Activated CD8-positive, alpha-beta memory T cell treated with anti-CD3 and anti-CD28 coated beads, Interleukin-2, amount 50 U/mL, for 1 hour (primary cell): ENCODE measurements around the gene MUC22.
"Not testable (repeated sequence)": the region's sequence is repeated elsewhere in the genome, so short reads cannot be mapped to it uniquely, and the experiment has no call there.

Experiments used
- DNase-seq: peaks from one replicate; pipeline ENCODE4 v3.0.0-alpha.2; 2020; ENCODE audit errors: extremely low read depth

The MUC22 gene

DNA sequence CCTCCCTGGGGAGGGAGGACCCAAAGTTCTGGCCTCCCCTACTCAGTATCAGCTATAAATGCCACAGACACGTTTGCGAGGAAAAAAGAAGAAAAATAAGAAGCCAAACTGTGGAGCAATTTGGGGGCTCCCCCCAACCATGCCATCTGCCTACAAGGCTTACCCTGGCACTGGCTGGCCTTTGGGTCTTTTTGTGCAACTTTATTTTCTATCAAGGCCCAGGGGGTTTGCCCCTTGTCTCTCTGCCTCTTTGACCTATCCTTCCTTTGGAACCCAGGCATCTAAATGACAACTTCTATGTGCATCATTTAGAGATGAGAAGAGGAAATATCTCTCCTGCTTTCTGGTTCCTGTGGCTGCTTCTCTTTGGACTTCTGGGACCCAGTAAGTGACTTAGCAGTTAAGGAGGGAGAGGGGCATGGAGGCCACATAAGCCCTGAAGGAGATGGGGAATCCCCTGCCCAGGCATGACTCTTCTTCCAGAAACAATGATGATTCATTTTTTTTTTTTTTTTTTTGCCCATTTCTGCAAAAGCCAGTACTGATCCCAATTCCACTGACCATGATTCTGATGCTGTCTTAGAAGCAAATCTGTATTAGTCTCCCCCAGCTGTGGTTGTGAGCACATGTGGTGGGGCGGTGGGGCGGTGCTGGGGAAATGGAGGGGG lies at the start of gene MUC22:
Gene MUC22 (plus strand): TSS at position 82 of the 668 bp plus-strand sequence. CDS start 233 bp downstream, at position 315.
- no peak for DNase-seq

DNA sequence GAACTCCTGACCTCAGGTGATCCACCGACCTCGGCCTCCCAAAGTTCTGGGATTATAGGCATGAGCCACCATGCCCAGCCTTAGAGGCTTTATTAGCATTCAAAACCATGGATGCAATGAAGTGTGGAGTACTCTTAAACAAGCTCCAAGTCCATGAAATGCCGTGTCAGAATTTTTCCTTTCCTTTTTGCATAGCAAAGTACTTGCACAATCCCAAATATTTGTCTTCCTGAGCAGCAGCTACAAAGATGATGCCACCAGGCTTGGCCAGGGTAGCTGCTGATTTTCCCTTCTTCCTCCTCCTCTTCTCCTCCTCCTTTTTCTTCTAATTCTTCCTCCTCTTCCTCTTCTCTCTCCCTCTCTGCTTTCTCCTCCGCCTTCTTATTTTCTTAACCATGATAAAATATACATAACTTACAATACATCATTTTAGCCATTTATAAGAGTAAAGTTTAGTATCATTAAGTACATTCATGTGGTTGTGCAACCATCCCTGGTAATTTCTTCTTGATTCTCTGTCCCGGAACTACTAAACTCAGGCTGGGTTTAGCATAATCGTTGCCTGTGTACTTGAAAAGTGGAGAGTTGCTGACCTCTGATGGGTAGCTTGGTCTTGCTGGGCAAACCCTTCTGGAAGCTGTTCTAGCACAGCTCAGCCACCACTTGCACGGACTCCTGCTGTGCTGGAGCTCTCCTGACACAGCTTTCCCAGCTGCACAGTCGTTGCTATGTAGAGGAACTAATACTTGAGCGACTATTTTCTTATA lies 49.2 kb upstream of the MUC22 start:
- no peak for DNase-seq

DNA sequence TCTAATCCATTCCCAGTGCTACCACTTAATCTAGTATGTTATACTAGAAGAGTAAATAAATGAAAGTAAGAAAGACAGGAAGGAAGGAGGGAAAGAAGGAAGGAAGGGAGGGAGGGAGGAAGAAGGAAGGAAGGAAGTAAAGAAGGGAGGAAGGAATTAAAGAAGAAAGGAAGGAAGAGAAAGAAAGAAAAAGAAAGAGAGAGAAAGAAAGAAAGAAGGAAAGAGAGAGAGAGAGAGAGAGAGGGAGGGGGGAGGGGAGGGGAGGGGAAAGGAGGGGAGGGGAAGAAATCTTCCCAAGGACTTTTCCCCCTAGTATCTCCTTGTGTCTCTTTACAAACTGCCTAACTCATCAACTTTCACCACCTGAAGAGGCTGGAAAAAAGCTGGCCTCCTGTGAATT lies 47.6 kb upstream of the MUC22 start:
- no peak for DNase-seq

DNA sequence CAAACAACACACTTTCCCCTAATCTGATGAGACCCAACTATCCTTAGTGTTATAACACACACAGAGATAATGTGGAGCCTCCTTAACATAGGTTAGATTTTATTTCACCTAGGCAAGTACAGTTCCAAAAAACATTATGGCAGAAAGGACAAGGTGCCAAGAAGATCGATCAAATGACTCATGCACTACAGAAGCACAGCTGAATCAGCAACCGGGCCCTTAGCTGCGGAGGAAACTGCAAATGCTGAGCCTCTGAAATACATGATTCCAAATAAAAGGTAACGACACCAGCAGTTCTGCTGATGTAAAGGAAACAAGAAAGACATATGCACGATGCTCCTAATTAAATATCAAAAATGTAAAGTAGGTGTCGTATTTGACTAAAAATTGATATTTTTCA lies 46.6 kb upstream of the MUC22 start:
- DNase-seq, result no peak

DNA sequence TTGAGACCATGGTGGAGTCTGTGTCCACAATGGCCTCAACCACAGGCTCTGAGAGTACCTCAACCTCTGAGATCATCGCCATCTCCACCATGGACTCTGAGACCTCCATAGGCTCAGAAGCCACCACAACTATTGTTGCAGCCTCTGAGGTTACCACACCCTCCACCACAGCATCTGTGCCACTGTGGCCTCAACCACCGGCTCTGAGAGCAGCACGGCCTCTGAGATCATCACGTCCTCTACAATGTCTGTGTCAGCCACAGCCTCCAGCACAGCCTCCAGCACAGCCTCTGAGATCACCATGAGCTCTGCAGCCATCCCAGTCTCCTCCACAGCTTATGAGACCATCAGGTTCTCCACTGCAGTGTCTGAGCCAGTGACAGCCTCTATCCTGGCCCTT lies 46.2 kb upstream of the MUC22 start:
- DNase-seq, result no peak

DNA sequence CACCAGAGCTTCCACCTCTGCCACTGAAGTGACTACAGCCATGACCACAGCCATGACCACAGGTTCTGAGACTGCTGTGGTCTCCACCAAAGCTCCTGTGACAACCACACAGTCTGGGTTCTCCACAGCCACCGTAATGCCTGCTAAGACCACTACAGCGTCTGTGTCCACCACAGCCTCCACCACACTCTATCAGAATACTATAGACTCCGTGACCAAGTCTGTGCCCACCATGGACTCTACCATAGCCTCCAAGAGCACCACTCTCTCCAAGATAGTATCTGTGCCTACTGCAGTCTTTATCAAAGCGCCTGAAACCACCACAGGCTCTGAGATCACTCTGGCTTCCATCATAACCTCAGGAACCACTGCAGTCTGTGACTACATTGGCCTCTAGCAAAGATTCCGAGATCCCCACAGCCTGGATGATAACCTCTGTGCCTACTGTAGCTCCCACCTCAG lies 45.1 kb upstream of the MUC22 start:
- no peak for DNase-seq

DNA sequence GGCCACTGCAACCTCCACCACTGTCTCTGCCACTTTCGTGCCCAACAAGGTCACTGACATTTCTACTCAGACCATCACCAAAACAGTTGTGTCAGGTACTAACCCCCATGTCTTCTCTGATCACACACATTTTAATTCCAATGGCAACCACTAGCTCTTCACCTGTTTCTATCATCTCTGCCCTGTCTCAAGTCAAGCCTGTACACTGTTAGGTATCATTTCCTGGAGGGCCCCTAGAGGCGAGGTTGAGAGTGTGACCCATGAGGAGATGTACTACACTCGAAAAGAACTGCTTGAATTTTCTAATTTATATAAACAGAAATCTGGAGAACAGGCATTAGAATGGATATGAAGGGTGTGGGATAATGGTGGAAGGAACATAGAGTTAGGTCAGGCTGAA lies 44.1 kb upstream of the MUC22 start:
- DNase-seq, result no peak

DNA sequence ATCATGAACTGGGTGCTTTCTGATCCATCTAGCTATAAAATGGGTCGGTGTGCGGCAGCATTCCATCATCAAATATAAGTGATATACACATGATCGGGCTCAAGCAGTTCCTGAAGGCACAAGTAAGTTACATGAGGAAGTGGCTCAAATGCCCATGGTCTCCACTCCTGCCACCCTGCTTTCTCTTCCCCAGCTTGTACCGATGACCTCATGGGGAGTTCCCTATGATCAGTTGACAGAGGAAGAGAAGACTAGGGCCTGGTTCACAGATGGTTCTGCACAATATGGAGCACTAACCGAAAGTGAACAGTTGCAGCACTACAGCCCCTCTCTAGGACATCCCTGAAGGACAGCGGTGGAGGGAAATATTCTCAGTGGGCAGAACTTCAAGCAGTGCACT lies 41.1 kb upstream of the MUC22 start:
- not testable (repeated sequence) for DNase-seq

DNA sequence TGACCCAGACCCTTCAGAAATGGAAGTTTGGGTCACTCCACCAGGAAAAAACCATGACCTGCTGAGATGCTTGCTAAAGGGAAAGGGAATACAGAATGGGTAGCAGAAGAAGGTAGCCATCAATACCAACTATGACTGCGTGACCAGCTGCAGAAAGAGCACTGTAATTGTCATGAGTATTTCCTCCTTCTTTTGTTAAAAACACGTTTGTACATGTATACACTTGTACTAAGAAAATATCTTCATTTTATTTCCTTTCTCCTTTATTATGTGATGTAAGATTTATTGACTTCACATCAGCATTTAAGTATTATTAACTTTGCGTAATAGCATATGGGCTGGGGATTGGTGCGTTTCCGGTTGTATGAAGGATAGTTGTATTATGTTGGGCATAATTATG lies 39.3 kb upstream of the MUC22 start:
- DNase-seq, result no peak

DNA sequence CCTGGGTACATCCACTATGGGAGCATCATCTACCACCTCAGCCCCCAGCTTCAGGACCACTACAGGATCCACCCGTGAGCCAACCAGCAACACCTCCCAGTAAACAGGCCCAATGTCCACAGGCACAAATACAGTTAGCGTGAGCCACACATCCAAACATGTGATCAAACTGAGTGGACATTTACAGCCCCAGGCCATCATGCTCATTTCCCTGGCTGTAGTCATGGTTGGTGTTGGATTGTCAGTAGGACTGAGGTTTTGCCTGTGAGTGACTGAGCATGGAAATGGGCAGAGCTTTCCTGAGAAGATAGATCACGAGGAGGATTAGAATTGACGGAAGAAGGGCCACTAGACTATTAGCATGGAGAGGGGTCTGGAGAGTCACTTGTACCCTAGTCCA lies 37.5 kb upstream of the MUC22 start:
- no peak for DNase-seq

DNA sequence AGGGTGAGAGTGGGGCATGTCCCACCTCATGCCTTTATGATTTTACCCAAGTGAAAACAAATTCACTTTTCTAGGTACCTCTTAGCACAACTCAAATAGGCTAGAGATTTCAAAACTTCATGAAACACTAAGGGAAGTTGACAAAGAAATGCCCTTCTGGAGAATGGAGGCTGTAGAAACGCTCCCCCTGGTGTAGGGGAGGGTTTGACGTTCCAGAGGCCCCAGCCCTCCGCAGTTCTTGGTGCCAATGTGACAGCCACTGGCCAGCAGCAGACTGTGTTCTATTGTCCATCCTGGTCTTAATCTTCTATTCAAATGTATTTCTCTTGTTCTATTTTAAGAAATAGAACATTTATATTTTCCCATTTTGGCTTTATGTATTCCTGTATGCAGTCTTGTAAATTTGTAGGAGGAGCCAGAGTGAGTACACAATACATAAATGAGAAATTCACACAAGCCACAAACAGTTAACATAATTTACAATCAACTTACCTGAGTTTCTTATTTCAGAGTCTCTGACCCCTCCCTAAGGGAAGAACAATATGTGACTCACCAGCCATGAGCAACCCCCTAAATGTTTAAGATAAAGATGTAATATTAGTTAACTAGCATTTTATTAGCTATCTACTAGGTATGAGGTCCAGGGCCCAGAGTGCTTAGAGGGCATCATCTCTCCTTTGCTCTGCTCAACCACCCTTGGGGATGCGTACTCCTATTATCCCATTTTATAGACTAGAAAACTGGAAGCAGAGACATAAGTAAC lies 35.6 kb upstream of the MUC22 start:
- no peak for DNase-seq

DNA sequence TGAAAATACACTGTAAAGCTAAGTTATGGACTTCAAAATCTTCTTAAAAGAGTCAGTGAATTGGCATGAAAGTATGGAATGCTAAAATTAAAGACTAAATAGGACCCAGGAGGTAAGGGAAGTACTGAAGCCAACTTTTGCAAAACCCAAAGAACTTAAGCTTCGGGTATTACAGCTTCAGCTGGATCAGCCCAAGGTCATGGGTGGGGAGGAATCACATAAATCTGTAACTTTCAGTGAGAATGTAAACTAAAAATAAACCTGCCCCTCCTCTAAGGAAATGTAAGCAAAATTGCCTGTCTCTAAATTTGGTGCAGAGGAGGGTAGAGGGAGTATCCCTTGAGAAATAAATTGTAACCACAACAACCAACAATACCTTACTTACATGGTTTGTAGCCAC lies 31.1 kb upstream of the MUC22 start:
- no peak for DNase-seq

DNA sequence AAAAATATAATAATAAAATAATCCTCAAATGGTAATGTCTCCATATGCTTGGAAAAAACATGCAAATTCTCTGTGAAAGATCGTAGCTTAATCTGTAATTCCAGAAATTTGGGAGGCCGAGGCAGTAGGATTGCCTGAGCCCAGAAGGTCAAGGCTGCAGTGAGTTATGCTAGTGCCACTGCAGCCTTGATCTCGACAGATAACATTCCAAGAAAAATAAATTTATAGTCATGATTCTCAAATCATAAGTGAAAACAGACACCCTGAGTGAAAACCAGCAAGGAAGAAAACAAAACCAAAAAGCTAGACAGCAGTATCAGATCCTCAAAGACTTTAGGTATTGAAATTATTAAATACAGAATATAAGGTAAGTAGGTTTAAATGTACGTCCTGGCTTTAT lies 30.6 kb upstream of the MUC22 start:
- no peak for DNase-seq

DNA sequence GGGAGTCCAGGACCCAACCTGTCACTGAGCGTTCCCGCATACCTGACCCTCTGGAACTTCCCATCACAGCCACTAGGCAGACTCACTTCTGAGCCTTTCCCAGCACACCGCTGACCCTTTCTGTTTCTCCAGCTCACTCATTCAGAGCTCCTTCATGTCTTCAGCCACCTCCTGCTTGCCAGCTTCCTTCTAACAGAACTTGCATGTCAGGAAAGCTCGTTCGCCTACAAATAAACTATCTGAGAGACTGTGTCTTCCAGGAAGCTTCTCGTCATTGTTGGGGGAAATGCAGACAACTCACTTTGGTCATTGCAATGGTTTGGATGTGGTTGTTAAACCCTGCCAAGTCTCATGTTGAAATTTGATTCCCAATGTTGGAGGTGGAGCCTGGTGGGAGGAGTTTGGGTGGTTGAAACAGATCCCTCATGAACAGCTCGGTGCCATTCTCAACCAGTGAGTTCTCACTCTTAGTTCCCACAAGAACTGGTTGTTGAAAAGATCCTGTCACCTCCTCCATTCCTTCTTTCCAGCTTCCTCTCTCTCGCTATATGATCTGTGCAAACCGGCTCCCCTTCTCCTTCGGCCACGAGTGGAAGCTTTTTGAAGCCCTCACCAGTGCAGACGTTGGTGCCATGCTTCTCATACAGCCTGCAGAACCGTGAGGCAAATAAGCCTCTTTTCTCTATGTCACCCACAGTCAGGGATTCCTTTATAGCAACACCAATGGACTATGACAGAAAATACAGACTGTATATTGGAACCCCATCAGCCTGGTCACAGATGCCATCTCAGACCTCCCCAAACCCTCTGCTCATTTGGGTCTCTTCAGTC lies 28.1 kb upstream of the MUC22 start:
- DNase-seq, result no peak

DNA sequence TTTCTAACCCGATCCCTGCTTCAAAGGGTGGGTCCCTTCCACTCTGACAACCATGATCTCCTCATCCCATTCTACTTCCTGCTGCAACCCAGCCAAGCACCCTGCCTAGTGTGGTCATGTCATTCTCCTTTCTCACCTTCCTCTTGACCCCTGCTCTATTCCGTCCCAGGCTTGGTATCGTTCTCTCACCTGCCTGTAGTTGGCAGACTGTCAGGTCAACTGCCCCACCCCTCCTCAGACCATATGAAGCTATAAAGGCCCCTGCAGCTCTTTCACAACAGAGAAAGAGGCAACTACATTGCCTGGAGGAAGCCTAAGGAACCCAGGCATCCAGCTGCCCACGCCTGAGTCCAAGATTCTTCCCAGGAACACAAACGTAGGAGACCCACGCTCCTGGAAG lies 26.8 kb upstream of the MUC22 start, which contains the start of gene MUC21:
Gene MUC21 (plus strand): TSS at position 280 of the 400 bp plus-strand sequence. CDS start 241 bp downstream, outside the sequence.
- no peak for DNase-seq

DNA sequence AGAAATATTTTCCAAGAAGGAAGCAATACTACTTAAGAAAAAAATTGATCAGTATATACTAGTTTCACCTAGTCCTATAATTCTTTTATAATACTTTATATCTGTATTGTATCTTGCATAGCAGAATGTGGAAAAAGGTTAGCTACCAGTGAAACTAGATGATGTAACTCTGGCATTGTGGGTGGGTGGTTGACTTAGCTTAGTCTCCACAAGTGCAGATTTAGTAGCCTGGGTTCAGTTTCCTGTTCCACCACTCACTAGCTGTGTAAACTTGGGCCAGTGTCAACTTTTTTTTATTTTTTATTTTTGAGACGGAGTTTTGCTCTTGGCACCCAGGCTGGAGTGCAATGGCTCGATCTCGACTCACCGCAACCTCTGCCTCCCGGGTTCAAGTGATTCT lies 24.8 kb upstream of the MUC22 start:
- no peak for DNase-seq

DNA sequence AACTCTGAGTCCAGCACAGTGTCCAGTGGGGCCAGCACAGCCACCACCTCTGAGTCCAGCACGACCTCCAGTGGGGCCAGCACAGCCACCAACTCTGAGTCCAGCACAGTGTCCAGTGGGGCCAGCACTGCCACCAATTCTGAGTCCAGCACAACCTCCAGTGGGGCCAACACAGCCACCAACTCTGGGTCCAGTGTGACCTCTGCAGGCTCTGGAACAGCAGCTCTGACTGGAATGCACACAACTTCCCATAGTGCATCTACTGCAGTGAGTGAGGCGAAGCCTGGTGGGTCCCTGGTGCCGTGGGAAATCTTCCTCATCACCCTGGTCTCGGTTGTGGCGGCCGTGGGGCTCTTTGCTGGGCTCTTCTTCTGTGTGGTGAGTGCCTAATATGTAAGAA lies 23.0 kb upstream of the MUC22 start:
- DNase-seq, result no peak

DNA sequence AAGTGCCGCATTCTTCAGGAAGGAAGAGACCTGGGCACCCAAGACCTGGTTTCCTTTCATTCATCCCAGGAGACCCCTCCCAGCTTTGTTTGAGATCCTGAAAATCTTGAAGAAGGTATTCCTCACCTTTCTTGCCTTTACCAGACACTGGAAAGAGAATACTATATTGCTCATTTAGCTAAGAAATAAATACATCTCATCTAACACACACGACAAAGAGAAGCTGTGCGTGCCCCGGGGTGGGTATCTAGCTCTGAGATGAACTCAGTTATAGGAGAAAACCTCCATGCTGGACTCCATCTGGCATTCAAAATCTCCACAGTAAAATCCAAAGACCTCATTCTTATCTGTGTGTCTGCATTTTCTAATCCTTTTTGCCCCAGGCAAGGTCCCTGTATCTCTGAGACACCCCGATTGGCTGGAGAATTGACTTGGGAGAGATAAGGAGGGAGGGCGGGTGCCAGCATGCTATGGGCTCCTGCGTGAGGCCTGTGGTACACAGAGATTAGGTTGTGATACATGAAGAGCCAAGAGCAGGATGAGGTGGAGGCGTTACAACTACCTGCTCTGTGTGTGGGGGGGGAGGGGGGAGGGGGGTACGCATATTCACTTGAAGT lies 22.0 kb upstream of the MUC22 start:
- DNase-seq, result no peak

DNA sequence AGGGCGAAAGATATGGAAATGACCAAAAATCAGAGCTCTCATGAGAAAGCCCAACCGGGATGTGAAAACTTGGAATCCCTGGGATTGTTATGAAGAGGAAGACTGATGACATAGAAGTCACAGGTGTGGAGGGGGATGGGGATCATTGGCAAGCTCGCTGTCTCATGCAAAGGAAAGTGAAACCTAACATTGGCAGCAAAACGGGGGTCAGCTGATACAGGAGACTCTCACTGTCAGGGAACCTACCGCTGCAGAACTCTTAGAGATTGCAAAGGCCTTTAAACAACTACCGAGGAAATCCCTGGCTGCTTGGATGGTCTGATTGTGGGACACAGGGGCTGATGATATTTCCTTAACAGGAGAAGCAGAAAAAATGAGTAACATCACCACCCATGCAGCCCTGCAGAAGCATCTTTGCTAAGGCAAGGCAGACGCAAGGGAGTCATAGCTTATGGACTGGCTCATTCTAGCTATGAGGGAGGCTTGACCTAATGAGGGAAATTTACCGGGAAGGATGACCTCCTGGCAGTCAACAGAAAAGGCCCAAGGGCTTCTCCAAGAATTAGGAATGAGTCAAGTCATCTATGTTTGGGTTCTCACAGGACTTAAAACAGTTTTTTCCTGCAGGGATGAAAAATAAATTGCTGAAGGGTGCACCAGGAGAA lies 19.7 kb upstream of the MUC22 start:
- DNase-seq, result no peak

DNA sequence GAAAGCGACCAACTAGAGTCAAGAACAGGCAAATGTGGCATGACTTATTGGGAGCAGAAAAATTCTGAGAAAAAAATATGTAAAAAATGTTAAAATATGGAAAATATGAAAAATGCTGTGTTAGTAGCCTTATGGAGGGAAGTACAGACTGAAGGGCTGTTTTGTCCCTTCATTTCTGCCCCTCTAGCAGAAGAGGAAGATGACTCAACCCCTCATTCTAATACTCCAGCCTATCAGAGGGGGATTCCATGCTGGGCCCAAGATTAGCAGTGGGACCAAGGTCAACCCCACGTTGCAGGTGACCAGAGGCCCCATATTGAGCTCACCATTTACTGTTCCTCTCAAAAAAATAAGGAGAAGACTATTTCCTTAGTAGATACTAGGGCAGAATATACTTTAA lies 18.4 kb upstream of the MUC22 start:
- DNase-seq, result no peak

DNA sequence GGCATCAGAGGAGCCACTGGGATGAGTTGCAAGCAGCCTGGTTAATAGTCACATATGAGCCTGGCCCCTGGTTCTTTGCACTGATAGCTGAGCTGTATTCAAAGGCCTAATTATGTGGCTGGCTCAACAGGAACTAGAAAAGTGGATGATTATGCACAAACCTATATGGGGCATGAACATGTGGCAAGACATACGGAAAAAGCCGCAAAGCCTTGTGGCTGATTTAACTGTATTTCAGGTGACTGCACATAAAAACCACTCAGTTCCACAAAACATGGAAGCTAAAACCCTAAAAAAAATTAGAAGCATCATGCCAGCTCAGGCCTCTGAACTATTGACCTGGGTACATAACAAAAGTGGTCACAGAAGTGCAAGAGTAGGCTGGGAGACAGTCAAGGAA lies 13.0 kb upstream of the MUC22 start:
- DNase-seq, result no peak
